NCI-H460 (cell line): ENCODE data around the gene ZNF277. TPM values are rescaled to one million over a fixed set of nuclear protein-coding genes. Genes with fewer than 3 reads are reported as not detected.

Source experiments
- DNase-seq: peaks from one replicate; pipeline ENCODE4 v3.0.0-alpha.2; 2016; ENCODE audit warnings: low read depth; ENCODE audit errors: extremely low read depth
- total RNA-seq: library from RNA; depleted of rRNA; stranded (reverse); fragments of >200 nt; shearing (Covaris generic); gene quantifications from 2 replicates; pipeline ENCODE4 v1.2.3, GENCODE V29; 2014

Gene ZNF277
- total RNA-seq, 1 experiment from 2014 or later, result 40.1 TPM

- DNase-seq, result no peak
Observed at GRCh38 chr7:112252141-112252540, 45.6 kb downstream of the ZNF277 start.

GRCh38 chr7:112252691-112253090 lies 46.2 kb downstream of the ZNF277 start:
- no peak for DNase-seq

- DNase-seq, result no peak
Observed at GRCh38 chr7:112254156-112254555, 47.7 kb downstream of the ZNF277 start.

- DNase-seq, result no peak
Observed at GRCh38 chr7:112254709-112255387, 48.4 kb downstream of the ZNF277 start.

- DNase-seq, result no peak
Observed at GRCh38 chr7:112255388-112255720, 48.9 kb downstream of the ZNF277 start.

- DNase-seq, result no peak
Observed at GRCh38 chr7:112257073-112257472, 50.6 kb downstream of the ZNF277 start.

GRCh38 chr7:112260911-112261310 lies 54.4 kb downstream of the ZNF277 start:
- DNase-seq, result no peak

GRCh38 chr7:112262036-112262435 lies 55.5 kb downstream of the ZNF277 start:
- DNase-seq, result no peak

- no peak for DNase-seq
Observed at GRCh38 chr7:112262855-112263487, 56.5 kb downstream of the ZNF277 start.

- DNase-seq, result no peak
Observed at GRCh38 chr7:112263519-112263918, 57.0 kb downstream of the ZNF277 start.

GRCh38 chr7:112266141-112266540 lies 59.6 kb downstream of the ZNF277 start:
- no peak for DNase-seq

- no peak for DNase-seq
Observed at GRCh38 chr7:112266595-112267270, 60.2 kb downstream of the ZNF277 start.

- DNase-seq, result no peak
Observed at GRCh38 chr7:112267944-112268691, 61.6 kb downstream of the ZNF277 start.

- no peak for DNase-seq
Observed at GRCh38 chr7:112271162-112271561, 64.7 kb downstream of the ZNF277 start.

- no peak for DNase-seq
Observed at GRCh38 chr7:112272921-112273561, 66.5 kb downstream of the ZNF277 start.

- no peak for DNase-seq
Observed at GRCh38 chr7:112279042-112279441, 72.5 kb downstream of the ZNF277 start.

GRCh38 chr7:112280267-112280666 lies 73.8 kb downstream of the ZNF277 start:
- no peak for DNase-seq

GRCh38 chr7:112282476-112283188 lies 76.1 kb downstream of the ZNF277 start:
- no peak for DNase-seq

GRCh38 chr7:112283382-112283910 lies 77.0 kb downstream of the ZNF277 start:
- DNase-seq, result no peak
